Neural progenitor cell (in vitro differentiated cells): Measurements from ENCODE around the gene FLCN. TPM values are rescaled to one million over a fixed set of nuclear protein-coding genes. Genes with fewer than 3 reads are reported as not detected.

Source experiments
- DNase-seq: peaks from one replicate; pipeline ENCODE4 v3.0.0-alpha.2; 2016; ENCODE audit warnings: low spot score
- H2AFZ ChIP-seq: fragments of 200-600 bp; sonication (generic); replicated peaks from 2 replicates; pipeline ENCODE4 v1.6.1; 2016; ENCODE audit warnings: antibody characterized with exemption
- H3F3A ChIP-seq: fragments of 200-600 bp; sonication (generic); 2 replicates; pipeline ENCODE4 v1.6.1; 2016; ENCODE audit warnings: antibody characterized with exemption, low read depth
- H3K27ac ChIP-seq: fragments of 200-600 bp; sonication (generic); 2 replicates; pipeline ENCODE4 v1.5.1; 2016; ENCODE audit warnings: mild to moderate bottlenecking
- H3K27me3 ChIP-seq: fragments of 200-600 bp; sonication (generic); 2 replicates; pipeline ENCODE4 v1.6.1; 2016; ENCODE audit warnings: mild to moderate bottlenecking, moderate library complexity
- H3K36me3 ChIP-seq: fragments of 200-600 bp; sonication (generic); 2 replicates; pipeline ENCODE4 v1.5.1; 2016
- H3K4me1 ChIP-seq: fragments of 200-600 bp; sonication (generic); 2 replicates; pipeline ENCODE4 v1.6.1; 2016; ENCODE audit warnings: mixed run types
- H3K4me2 ChIP-seq: fragments of 200-600 bp; sonication (generic); 2 replicates; pipeline ENCODE4 v1.6.1; 2016
- H3K4me3 ChIP-seq: fragments of 200-600 bp; sonication (generic); 2 replicates; pipeline ENCODE4 v1.5.1; 2016
- H3K79me2 ChIP-seq: fragments of 200-600 bp; sonication (generic); 2 replicates; pipeline ENCODE4 v1.6.1; 2016; ENCODE audit warnings: low read depth
- H3K9ac ChIP-seq: fragments of 200-600 bp; sonication (generic); 2 replicates; pipeline ENCODE4 v1.6.1; 2016
- H3K9me3 ChIP-seq: fragments of 200-600 bp; sonication (generic); 2 replicates; pipeline ENCODE4 v1.5.1; 2016; ENCODE audit warnings: low read depth
- H4K20me1 ChIP-seq: fragments of 200-600 bp; sonication (generic); 2 replicates; pipeline ENCODE4 v1.6.1; 2016; ENCODE audit warnings: low read depth
- H3K27ac Mint-ChIP-seq: 3 replicates; pipeline ENCODE4 v1.8.0; 2021; ENCODE audit warnings: mixed read lengths
- H3K27me3 Mint-ChIP-seq: 2 replicates; pipeline ENCODE4 v1.8.0; 2022; ENCODE audit warnings: low read depth, mild to moderate bottlenecking, inconsistent platforms, moderate library complexity, mixed read lengths; ENCODE audit not compliant: insufficient read depth
- H3K36me3 Mint-ChIP-seq: 3 replicates; pipeline ENCODE4 v1.8.0; 2021; ENCODE audit warnings: mixed read lengths
- H3K4me1 Mint-ChIP-seq: 3 replicates; pipeline ENCODE4 v1.8.0; 2021; ENCODE audit warnings: mixed read lengths
- H3K4me3 Mint-ChIP-seq: 3 replicates; pipeline ENCODE4 v1.8.0; 2021; ENCODE audit warnings: mild to moderate bottlenecking, moderate library complexity, mixed read lengths
- H3K9me3 Mint-ChIP-seq: 3 replicates; pipeline ENCODE4 v1.8.0; 2020; ENCODE audit warnings: mixed read lengths
- EZH2 ChIP-seq: fragments of 200-600 bp; sonication (generic); IDR thresholded peaks from 2 replicates; pipeline ENCODE4 v1.6.1; 2017; ENCODE audit warnings: antibody characterized with exemption, mild to moderate bottlenecking, moderate library complexity
- EZH2phosphoT487 ChIP-seq: fragments of 200-600 bp; sonication (generic); IDR thresholded peaks from 2 replicates; pipeline ENCODE4 v1.6.1; 2017; ENCODE audit warnings: antibody characterized with exemption
- total RNA-seq: library from RNA; depleted of rRNA; stranded (reverse); fragments of >200 nt; gene quantifications from 2 replicates; pipeline ENCODE4 v1.2.3, GENCODE V29; 2015; ENCODE audit warnings: low replicate concordance
- TF ChIP-seq, protein P1 (sequence below): fragments of 200-600 bp; sonication (generic); IDR thresholded peaks from 2 replicates; pipeline ENCODE4 v1.5.1; 2017; ENCODE audit warnings: antibody characterized with exemption, mild to moderate bottlenecking

Gene FLCN
- total RNA-seq, 1 donor from 2014 or later = 16.3 TPM

DNA sequence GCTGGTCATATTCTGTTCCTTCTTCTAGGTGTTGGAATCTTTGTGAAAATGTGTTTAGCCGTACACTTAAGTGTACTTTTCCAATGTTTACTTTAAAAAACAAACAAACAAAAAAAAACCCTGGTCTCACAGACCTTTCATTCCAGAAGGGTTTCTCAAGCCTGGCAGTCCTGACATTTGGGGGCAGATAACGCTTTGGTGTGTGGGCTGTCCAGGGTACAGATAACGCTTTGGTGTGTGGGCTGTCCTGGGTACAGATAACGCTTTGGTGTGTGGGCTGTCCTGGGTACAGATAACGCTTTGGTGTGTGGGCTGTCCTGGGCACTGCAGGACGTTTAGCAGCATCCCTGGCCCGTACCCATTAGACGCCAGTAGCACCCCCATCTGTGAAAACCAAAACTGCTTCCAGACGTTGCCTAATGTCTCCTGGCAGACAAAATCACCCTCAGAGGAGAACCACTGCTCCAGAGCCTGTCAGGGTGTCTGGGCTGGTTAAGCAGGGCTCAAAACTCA is 15.2 kb upstream of the FLCN start:
- Histone ChIP-seq H3K4me2 (no peak overlapping the region), H3K4me1 (no peaks in the 10 kb centered on the region), H3K9ac (no peak overlapping the region), H3K27ac (no peak overlapping the region), H3F3A (no peaks in the 10 kb centered on the region), H3K36me3 (peaks cover 12% of the 10 kb centered on the region), H3K79me2 (no peaks in the 10 kb centered on the region), H2AFZ (no peak overlapping the region), H3K9me3 (no peaks in the 10 kb centered on the region), H4K20me1 (no peaks in the 10 kb centered on the region), H3K4me3 (no peak overlapping the region), H3K27me3 (no peaks in the 10 kb centered on the region)
- no peak overlapping the region for H3K27ac Mint-ChIP-seq
- peaks cover 37% of the 10 kb centered on the region for H3K36me3 Mint-ChIP-seq
- TF ChIP-seq EZH2 = no peak
- TF ChIP-seq, protein P1, sequence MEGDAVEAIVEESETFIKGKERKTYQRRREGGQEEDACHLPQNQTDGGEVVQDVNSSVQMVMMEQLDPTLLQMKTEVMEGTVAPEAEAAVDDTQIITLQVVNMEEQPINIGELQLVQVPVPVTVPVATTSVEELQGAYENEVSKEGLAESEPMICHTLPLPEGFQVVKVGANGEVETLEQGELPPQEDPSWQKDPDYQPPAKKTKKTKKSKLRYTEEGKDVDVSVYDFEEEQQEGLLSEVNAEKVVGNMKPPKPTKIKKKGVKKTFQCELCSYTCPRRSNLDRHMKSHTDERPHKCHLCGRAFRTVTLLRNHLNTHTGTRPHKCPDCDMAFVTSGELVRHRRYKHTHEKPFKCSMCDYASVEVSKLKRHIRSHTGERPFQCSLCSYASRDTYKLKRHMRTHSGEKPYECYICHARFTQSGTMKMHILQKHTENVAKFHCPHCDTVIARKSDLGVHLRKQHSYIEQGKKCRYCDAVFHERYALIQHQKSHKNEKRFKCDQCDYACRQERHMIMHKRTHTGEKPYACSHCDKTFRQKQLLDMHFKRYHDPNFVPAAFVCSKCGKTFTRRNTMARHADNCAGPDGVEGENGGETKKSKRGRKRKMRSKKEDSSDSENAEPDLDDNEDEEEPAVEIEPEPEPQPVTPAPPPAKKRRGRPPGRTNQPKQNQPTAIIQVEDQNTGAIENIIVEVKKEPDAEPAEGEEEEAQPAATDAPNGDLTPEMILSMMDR = no peak
- TF ChIP-seq EZH2phosphoT487 = no peak
- no peaks in the 10 kb centered on the region for H3K4me1 Mint-ChIP-seq
- H3K9me3 Mint-ChIP-seq = no peaks in the 10 kb centered on the region
- DNase-seq = no peak
- H3K27me3 Mint-ChIP-seq = peaks cover 2% of the 10 kb centered on the region
- no peak overlapping the region for H3K4me3 Mint-ChIP-seq

DNA sequence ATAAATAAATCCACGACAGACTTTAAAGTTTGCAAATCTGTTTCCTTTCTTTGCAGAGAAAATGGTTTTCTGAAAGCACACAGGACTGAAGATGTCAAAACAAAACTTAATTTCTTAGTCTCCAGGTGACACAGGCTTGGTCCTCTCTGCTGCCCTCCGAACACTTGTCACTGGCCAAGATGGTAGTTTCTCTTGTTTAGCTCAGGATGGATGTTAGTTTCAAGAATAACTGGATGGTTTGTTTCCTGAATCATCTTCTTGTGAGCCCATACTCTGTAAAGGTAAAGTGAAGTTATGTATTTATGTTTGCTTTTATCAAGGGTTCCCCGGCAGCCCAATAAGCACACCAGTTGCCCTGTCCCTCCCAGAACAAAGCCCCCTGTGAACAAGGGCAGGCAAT is 9.9 kb upstream of the FLCN start:
- Mint-ChIP-seq H3K27me3 (peaks cover 2% of the 10 kb centered on the region), H3K4me1 (no peaks in the 10 kb centered on the region), H3K4me3 (no peak overlapping the region), H3K27ac (no peak overlapping the region), H3K36me3 (peaks cover 17% of the 10 kb centered on the region), H3K9me3 (no peaks in the 10 kb centered on the region)
- Histone ChIP-seq H3K27ac (no peak overlapping the region), H3K4me1 (no peaks in the 10 kb centered on the region), H3K36me3 (peaks cover 8% of the 10 kb centered on the region), H3K4me2 (no peak overlapping the region), H4K20me1 (no peaks in the 10 kb centered on the region), H3K27me3 (no peaks in the 10 kb centered on the region), H2AFZ (no peak overlapping the region), H3K4me3 (no peak overlapping the region), H3K9me3 (no peaks in the 10 kb centered on the region), H3F3A (peaks cover 9% of the 10 kb centered on the region), H3K9ac (no peak overlapping the region), H3K79me2 (no peaks in the 10 kb centered on the region)
- TF ChIP-seq EZH2phosphoT487 (no peak), EZH2 (no peak)
- TF ChIP-seq, protein P1 = no peak
- DNase-seq = no peak

DNA sequence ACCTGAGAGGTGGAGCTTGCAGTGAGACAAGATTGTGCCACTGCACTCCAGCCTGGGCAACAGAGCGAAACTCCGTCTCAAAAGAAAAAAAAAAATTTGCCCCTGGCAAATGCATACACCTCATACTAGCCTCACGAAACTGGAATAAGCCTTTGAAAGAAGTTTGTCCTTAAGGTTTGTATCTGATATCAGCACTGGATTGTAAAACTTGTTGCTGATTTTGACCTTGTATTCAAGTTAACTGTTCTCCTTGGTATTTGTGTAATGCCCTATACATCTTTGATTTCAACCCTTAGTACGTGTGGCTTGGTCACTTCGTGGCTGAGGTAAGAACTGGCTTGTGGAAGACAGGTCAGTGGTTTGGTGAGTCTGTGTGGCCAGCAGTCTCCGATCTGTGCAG is 6.2 kb upstream of the FLCN start:
- no peak overlapping the region for H3K4me2 ChIP-seq
- Mint-ChIP-seq H3K4me1 (peaks cover 2% of the 10 kb centered on the region), H3K27ac (peak overlapping the region; percentile 5), H3K4me3 (no peak overlapping the region), H3K27me3 (no peaks in the 10 kb centered on the region), H3K9me3 (no peaks in the 10 kb centered on the region), H3K36me3 (peaks cover 7% of the 10 kb centered on the region)
- no peak for DNase-seq
- H3K4me1 ChIP-seq = no peaks in the 10 kb centered on the region
- H3F3A ChIP-seq = peaks cover 16% of the 10 kb centered on the region
- H2AFZ ChIP-seq = no peak overlapping the region
- peaks cover 5% of the 10 kb centered on the region for H3K79me2 ChIP-seq
- H3K4me3 ChIP-seq = no peak overlapping the region
- H3K36me3 ChIP-seq = peaks cover 5% of the 10 kb centered on the region
- no peaks in the 10 kb centered on the region for H3K27me3 ChIP-seq
- H3K9me3 ChIP-seq = no peaks in the 10 kb centered on the region
- H4K20me1 ChIP-seq = no peaks in the 10 kb centered on the region
- H3K27ac ChIP-seq = no peak overlapping the region
- no peak for TF ChIP-seq EZH2phosphoT487
- TF ChIP-seq EZH2 = no peak
- TF ChIP-seq, protein P1 = no peak
- no peak overlapping the region for H3K9ac ChIP-seq
